Panc1 (cell line): Measurements from ENCODE around the gene GRK7.

Source experiments
- CTCF ChIP-seq: fragments of 450-650 bp; IDR thresholded peaks from 2 replicates; pipeline ENCODE4 v1.5.1; 2017; ENCODE audit warnings: mild to moderate bottlenecking
- REST ChIP-seq, 2 experiments: IDR thresholded peaks; 2 replicates each; pipeline ENCODE4 v1.6.1; 2011 to 2012; ENCODE audit warnings: low read depth in 2 of 2, control low read depth in 1 of 2, low read length in 1 of 2, mild to moderate bottlenecking in 1 of 2, moderate library complexity in 1 of 2; ENCODE audit not compliant: insufficient read depth in 1 of 2

- TF ChIP-seq CTCF (no peak), REST (IDR thresholded peaks at IDR 0.05; ENCODE audit: insufficient read depth in 1 of 2, low read depth in 2 of 2, low read length in 1 of 2) (no peak)
These were observed 41.8 kb downstream of the GRK7 start for GRCh38 chr3:141804778-141805639.
